ENCODE data around the gene NHSL2.

Gene NHSL2

DNA sequence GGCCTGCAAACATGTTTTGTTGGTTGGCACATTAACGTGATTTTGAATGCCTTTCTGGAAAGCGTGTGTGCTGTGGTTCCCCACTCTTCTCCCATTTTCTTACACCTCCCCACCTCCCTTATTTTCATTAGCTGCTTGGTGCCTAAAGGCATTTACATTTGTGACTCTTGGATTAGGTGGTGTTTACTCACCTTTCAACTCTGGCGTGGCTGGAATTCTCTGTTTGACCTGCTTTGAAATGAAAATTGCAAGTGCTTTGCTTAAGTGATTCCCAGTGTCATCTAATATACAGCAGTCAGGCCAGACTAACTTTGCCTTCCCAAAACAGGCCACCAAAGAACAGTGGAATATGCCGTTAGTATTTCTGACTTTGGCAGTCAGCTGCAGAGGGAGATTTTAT is 80.5 kb downstream of the NHSL2 start:
- DNase-seq (ENCODE audit: low read depth): no peak

DNA sequence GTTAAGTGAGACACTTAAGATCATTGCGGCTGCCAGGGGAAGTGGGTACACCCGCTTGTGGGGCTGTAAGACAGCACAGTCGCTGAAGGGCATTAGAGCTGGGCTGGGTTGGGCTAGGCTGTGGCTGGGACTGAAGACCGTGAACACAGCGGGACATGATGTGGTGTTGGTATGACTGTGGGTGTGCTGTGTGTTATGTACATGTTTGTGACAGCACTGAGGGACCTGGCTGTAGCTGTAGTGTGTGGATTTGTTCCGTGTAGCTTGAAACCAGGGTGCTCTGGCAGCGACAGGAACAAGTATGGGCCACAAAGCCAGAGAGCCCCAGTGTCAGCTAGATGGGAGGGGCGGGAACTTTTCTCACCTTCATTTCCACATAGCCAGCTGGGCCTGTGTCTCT is 82.1 kb downstream of the NHSL2 start:
- peak; percentile 43 for DNase-seq (ENCODE audit: low read depth)

DNA sequence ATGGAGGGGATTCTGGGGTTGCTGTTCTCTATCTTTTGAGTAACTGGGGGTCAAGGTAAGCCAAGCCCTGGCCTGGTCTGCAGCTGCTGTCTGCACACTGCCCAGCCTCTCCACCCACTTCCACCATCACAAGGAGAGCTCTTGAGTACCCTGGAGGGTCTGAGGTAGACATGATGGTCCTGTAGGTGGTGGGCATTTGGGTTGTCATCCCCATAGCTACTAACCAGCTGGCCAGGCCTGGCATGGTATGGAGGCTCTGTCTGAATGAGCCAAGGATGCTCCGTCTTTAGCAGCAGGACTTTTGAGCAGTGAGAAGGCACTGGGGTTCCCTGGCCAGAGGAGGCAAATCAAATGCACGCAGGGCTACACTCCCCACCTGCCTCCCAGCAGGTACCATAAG is 82.7 kb downstream of the NHSL2 start:
- no peak for DNase-seq (ENCODE audit: low read depth)

DNA sequence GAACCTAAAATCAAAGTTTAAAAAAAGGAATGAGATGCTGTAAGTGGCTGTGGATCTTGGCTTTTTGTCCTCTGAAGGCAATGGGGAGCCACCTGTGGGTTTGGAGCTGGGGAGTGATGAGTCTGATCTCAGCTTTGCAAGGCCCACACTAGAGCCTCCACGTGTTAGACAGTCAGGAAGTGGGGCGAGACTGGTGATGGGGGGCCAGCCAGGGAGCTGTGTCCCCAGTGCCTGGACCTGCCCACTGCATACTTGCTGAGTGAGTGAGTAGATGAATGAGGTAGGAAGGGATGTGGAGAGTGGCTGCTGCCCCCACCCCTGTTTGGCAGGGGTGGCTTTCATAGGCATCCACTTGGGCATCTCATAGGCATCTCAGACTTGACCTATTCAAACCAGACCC is 84.0 kb downstream of the NHSL2 start:
- no peak for DNase-seq (ENCODE audit: low read depth)

DNA sequence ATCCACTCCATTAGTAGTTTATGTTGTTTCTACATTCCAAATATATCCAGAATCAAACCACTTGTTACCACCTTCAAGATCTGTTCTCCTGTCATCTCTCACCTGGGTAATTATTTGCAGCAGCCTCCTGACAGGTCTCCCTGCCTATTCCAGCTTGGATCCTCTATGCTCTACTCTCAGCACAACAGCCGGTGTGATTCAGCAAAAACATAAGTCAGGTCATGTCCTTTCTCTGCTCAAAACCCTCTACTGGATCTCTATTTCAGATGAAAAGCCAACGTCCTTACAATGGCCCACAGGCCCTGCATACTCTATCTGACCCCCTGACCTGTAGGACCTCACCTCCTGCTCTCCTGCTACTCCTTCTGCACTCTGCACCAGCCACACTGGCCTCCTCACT is 84.5 kb downstream of the NHSL2 start:
- no peak for DNase-seq (ENCODE audit: low read depth)

DNA sequence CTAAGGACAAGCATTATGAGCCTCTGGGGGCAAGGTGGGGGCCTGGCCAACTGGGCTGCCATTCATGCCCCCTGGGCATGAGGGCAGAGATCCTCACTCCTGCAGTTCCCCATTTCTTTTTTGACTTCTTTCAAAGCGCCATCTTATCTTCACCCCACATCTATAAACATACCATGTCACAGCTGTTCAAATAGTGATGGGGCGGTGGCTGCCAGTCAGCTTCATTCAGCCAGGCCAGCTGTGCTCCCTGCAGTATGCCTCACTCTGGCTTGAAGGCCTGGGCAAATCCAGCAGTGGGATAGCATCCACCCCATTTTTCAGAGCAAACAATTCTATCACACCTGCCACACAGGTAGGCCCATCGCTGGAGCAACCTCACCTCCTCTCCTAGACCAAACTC is 85.5 kb downstream of the NHSL2 start:
- no peak for DNase-seq (ENCODE audit: low read depth)

DNA sequence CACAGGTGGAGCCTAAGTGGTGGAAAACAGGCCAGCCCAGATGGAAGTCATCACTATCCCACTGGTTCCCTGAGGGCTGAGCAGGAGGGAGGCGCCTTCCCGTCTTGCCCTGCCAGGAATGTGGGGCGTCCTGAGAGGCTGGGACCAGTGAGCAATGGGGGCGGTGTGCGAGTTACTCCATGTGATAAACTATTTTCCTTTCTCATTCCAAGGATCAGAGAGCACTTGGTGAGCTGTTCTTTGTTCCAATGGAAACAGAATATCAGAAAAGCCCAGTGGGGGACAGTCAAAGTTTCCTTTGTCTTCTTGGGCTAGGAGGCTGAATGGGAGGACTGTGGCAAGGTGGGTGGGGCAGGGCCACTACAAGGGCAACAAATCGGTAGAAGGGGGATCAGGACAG is 86.2 kb downstream of the NHSL2 start:
- no peak for DNase-seq (ENCODE audit: low read depth)

DNA sequence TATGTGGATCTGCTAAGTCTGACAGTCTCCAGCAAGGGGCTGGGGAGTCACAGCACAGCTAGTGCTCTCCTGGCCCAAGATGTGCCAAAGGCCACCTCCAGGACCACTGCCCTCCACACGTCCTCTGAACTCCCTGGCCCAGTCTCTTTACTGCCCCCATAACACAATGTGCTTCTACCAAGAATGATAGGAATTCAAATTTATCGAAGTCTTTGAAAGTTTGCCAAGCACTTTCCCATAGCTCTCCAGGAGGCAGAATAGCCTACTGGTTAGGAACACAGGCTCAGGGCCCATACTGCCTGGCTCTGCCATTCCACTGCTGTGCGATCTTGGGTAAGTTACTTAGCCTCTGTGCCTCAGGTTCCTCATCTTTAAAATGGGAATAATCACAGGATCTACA is 86.7 kb downstream of the NHSL2 start:
- DNase-seq (ENCODE audit: low read depth): no peak

DNA sequence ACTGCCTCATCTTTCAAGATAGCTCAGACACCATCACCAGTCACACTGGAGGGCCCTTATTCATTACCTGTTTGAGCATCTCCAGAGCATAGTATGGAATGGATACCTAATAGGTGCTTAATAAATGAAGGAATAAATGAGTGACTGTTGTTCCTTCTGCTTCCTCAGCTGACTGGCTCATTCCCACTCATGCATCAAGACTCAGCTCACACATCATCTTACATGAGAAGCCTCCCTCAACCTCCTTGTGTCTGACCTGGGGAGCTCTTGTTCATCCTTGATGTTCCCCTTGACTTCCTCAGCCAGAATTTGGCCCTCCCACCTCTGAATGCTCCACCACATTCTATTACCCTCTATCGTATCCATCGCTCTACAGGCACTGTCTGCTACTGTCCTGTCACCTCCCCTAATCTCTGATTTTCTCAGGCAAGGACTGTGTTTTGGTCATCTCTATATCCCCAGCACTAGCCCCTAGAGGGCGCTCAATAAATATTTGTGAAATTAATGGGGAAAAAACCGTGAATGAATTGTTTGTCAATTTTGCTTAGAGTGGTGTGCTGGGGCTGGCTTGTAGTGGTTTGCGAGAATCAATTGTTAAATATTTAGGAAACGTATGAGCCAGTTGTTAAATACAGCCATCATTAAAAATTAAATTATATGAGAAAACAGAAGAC is 88.3 kb downstream of the NHSL2 start:
- no peak for DNase-seq (ENCODE audit: low read depth)

DNA sequence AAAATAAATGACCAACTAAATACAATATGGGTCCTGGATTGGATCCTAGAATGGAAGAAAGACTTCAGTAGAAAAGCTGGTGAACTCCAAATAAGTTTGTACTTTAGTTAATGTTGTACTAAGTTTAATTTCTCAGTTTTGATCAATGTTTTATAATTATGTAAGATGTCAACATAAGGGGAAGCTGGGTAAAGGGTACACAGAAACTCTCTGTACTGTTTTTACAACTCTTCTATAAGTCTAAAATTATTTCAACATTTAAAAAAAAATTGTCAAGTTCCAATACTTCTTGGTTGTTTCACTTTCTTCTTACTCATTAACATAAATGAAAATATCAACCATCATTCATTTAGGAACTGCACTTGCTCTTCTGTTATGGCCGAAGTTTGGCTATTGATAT is 88.9 kb downstream of the NHSL2 start:
- no peak for DNase-seq (ENCODE audit: low read depth)

DNA sequence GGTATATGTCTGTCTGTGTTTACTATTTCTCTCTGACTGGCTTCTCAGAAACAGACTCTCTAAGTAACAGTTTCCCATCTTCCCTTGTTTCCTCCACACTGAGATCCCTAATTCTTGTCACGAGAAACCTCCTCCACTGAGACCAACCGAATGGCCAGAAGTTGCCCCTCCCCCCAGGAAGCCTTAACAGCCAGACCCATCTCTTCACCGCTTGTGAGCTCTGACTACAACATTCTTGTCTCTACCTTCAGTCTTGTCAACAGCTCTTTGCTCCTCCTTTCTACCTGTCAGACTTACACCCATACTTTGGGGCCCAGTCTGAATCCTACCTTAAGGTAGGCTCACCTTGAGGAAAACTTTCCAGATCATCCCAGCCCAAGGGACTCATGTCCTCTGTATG is 90.8 kb downstream of the NHSL2 start:
- no peak for DNase-seq (ENCODE audit: low read depth)

DNA sequence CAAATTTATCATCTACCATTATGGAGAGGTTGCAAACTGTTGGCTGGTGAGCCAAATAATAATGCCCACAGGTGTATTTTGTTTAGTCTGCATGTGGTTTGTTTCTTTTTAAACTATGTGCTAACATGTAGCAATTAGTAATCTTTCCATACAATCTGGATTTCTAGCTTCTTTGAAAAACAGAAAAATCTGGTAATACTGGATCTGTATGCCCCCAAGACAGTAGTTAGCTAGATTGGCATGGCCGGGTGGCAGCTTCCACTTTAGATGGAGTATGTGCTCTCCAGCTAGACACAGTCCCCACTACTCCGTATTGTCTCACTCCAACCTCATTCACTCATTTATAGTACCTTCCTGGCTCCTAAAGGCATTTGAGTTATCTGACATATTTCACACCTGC is 91.3 kb downstream of the NHSL2 start:
- DNase-seq (ENCODE audit: low read depth): no peak

DNA sequence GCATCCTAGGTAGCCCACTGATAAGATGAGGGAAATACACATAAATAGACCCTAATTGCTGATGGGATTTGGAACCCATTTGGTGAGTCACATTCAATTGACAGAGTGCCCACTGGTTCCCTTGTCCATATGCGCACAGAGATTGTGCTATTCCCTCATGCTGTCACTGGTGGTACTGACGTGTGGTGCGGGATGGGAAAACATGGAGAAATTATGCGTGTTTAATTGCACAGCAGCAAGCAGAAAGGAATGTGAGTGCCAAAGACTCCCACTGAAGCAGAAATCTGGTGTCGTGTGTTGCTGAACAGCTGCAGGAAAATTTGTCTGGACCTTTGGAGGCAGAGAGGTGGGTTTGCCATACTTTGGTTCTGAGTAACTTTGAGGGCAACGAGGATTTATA is 92.2 kb downstream of the NHSL2 start:
- no peak for DNase-seq (ENCODE audit: low read depth)

DNA sequence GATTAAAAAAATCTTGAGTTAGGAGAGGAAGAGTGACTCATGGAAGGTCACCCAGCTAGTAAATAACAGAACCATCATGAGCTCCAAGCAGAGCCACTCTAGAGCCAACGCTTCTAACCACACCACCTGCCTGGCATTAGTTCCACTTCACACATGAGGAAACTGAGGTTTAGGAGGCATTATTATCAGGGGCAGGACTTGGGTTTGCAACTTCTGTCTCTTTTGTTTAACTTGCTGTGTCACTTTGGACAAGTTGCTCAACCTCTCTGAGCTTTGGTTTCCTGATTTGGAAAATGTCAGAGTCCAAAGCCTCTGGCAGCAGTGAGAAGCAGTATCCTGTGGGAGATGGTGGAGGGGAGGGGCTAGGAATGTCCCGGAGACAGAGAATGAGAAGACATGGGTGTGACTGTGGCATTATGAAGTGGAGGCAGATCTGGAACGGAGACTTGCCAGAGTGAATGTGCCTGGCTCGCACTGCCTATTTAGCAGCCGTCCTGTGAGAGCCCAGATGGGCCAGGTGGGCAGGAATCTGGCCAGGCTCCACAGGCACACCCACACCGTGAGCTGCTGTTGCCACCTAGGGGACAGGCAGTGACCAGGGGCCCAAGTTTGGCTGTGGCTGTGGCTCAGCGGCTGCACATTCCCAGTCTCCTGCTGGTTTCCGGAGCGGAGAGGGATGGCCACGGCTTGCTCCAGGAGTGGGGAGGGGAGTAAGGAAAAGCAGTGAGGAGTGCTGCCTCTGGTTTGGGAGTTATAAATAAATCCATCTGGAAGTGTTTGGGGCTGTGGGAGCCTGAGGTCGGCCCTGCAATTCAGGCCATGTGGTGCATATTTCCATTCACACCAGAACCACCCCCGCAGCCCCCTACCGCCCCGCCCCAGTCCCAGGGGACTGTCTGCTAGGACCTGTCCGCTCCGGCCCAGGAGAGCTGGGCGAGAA is 93.4 kb downstream of the NHSL2 start:
- DNase-seq (ENCODE audit: low read depth): no peak

DNA sequence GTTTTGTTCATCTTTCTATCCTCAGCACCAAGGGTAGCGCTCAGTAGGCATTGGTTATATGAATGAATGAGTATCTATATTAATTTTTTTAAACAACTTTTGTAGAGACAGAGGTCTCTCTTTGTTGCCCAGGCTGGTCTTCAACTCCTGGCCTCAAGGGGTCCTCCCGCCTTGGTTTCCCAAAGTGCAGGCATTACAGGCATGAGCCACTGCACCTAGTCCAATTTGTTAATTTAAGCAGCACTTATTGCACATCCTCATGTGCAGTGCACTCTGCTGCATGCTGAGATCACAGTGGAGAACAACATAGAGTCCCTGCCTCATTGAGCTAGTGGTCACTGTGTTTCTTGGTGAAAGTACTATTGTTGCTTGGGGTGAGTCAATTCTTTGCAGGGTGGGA is 94.4 kb downstream of the NHSL2 start:
- DNase-seq (ENCODE audit: low read depth): no peak

DNA sequence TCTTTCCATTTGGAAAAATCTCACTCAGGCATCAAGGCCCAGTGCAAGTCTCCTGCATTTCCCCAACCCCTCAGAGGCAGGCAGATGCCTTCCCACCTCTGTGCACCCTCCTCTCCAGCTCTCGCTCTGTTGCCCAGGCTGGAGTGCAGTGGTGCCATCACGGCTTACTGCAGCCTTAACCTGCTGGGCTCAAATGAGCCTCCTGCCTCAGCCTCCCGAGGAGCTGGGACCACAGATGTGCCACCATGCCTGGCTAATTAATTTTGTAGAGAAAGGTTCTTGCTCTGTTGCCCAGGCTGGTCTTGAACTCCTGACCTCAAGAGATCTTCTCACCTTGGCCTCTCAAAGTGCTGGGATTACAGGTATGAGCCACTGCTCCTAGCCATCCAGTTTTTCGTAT is 95.8 kb downstream of the NHSL2 start:
- DNase-seq (ENCODE audit: low read depth): no peak

DNA sequence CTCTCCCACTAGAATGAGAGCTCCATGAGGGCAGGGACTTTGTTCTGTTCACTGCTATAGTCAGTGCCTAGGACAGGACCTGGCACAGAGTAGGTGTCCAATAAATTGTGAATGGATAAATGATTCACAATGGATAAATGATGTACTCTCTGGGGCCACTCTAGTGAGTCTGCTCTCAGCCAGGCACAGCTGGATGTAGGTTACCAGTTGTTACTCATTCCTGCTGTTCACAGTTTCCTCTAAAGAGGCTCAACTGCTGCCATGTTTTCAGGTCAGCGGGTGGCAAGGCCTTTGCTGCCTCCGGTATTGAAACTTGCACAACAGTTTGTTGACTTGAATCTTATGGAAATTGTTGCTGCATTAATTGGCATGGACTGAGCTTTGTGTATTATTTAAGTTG is 99.1 kb downstream of the NHSL2 start:
- DNase-seq (ENCODE audit: low read depth): no peak

DNA sequence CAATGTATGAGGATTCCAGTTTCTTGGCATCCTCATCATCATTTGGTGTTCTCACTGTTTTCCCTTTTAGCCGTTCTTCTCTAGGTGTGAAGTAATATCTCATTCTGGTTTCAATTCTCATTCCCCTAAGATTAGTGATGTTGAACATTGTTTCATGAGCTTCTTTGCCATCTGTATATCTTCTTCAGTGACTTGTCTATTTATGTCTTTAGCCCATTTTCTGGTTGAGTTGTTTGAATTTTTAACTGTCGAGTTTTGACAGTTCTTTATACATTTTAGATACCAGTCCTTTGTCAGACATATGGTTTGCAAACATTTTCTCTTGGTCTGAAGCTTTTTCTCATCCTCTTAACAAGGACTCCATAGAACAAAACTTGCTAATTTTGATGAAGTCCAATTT is 101.1 kb downstream of the NHSL2 start:
- DNase-seq (ENCODE audit: low read depth): no peak

DNA sequence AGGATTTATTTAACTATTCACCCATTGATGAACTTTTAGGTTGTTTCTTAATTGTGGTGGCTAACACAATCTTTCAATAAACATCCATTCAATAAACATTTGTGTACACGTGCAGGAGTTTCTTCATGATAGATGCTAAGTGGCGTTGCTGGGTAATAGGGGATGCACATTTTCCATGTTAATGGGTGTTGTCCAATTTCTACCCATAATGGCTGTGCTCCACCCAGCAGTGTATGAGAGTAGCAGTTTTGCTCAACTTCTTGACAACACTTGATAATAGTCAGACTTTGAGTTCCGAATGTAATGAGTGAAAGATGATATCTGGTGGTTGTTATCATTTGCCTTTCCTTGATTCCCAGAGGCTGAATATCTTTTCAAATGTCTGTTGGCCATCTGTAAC is 104.7 kb downstream of the NHSL2 start:
- DNase-seq (ENCODE audit: low read depth): no peak

DNA sequence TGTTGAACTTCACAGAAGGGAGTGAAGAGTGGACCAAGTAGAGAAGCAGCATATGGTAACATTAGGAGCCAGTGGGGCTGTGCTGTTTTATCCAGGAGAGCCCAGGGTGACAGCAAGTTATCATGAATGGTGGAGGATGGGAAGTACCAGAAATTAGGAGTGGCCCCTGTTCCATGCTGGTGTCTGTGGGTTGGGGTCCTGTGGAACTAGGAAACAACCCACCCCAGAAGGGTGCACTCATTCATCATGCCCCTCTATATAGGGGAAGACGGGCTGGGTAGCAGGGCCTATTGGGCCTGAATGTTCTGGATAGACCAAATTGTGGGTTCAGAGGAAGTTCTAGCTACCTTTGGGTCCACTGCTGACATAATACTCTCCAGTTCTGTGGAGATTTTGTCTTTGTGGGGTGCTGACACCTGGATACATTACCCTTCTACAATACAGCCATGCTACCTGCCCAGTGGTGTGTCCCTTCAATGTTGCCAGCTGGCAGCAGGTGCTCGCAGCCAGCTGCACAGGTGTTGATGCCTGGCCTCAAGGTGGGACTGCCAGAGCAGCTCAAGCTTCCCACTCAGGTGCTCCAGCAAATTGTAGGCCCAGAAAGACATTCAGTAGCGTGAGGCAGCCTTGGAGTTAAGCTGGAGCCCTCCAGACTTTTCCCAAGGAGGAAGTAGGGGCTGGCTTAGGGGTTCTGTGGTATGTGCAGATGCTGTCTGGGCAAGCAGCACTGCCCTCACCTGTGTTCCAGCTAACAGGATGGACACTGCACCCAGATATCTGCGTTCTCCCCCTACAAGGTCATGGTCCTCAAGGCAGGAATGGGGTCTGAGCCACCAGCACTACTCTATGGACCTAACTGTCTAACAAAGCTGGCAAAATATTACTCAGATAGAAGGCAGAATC is 106.5 kb downstream of the NHSL2 start:
- no peak for DNase-seq (ENCODE audit: low read depth)

DNA sequence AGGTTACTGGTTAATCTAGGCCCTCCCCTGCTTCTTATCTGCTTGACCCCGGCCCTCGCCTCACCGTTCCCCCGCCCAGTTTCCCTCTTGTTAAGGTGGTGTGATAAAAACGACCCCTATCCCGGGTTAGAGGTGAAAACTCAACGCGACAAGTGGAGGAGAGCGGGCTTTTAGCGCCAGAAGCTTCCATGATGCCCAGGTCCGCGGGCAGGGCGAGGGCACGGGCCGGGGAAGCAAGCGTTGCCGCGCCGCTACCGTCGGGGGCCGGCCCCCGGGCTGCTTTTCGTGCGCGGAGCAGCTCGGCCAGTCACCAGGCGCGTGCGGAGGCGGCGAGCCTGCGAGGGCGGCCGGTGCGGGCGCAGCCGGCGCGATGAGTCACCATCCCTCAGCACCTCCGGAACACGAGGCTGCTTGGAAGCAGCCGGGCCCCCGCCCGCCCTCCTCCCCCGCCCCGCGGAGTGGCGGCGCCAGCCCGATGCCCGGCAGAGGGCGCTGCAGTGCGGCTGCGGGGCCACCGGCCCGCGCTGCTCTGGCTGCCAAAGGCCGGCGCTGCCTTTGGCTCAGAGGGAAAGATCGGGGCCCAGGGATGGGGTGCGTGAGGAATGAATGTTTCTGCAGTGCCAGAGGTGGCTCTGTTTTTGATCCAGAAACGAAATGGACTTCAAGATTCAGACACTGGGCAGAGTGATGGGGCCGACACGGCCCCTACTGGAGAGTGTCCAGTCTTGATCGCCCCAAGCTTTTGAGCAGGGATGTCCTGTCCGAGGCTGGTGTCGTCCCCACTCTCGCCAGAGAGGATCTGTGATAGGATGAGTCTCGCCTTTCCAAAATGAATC is 107.8 kb downstream of the NHSL2 start:
- DNase-seq (ENCODE audit: low read depth): peak; percentile 68

DNA sequence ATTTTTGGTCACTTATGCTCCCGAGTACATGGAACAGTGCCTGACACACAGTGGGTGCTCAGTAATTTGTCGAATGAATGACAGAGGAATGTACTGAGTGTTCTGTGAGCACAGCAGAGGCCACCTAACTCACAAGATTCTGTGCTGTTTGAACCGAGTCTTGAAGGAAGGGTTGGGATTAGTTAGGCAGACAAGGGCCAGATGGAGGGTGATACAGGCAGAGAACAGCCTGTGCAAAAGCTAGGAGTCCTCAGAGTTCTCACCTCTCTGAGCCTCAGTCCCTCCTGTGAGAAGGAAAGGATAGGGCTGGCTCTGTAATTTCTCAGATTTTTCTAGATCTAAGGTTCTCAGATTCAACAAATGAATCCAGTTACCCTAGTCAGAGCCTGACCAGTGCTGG is 108.8 kb downstream of the NHSL2 start:
- DNase-seq (ENCODE audit: low read depth): no peak
